ENCODE data around the gene PDHA1.

DNA sequence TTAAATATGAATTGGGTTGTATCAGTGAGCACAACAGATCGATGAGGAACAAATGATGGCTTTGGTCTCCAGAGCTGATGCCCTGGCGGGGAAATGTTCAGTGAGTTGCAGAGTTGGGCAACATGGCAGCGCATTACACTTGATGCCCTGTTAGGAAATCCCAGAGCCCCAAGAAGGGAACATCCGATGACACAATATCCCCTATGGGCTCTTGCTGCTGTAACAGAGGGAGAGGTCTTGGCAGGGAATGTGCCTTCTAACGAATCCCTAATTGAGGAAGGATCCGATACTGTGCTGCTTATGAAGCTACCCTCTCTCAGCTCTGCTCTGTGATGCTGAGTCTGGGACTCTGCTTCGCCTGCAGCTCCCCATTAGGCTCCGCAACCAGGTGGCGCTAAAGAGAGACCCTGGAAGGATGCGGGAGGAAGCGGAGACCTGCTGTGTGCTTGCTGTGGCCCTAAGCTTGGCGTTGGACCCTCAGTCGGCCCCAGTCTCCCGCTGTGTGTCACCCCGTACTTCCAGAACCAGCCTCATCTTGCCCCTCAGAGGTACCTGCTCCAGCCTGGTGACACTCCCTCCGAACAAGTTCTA, 38.9 kb downstream of the PDHA1 start:
- TF ChIP-seq, protein P1, sequence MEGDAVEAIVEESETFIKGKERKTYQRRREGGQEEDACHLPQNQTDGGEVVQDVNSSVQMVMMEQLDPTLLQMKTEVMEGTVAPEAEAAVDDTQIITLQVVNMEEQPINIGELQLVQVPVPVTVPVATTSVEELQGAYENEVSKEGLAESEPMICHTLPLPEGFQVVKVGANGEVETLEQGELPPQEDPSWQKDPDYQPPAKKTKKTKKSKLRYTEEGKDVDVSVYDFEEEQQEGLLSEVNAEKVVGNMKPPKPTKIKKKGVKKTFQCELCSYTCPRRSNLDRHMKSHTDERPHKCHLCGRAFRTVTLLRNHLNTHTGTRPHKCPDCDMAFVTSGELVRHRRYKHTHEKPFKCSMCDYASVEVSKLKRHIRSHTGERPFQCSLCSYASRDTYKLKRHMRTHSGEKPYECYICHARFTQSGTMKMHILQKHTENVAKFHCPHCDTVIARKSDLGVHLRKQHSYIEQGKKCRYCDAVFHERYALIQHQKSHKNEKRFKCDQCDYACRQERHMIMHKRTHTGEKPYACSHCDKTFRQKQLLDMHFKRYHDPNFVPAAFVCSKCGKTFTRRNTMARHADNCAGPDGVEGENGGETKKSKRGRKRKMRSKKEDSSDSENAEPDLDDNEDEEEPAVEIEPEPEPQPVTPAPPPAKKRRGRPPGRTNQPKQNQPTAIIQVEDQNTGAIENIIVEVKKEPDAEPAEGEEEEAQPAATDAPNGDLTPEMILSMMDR (IDR thresholded peaks at IDR 0.05; ENCODE audit: low read depth, low read length, poor library complexity, severe bottlenecking): peak; percentile 65
- TF ChIP-seq EZH2phosphoT487 (IDR thresholded peaks at IDR 0.05; ENCODE audit: borderline replicate concordance, low read length): no peak
